ENCODE results near the gene CHST3. TPM values are rescaled to one million over a fixed set of nuclear protein-coding genes. Genes with fewer than 3 reads are reported as not detected.

The CHST3 gene
- total and polyA plus RNA-seq, 10 of the 15 experiments (the other 5 are each of a cell fraction or from before 2014, with no cell fraction given): 0.03 to 0.50 (median 0.05) TPM; not detected in 2

DNA sequence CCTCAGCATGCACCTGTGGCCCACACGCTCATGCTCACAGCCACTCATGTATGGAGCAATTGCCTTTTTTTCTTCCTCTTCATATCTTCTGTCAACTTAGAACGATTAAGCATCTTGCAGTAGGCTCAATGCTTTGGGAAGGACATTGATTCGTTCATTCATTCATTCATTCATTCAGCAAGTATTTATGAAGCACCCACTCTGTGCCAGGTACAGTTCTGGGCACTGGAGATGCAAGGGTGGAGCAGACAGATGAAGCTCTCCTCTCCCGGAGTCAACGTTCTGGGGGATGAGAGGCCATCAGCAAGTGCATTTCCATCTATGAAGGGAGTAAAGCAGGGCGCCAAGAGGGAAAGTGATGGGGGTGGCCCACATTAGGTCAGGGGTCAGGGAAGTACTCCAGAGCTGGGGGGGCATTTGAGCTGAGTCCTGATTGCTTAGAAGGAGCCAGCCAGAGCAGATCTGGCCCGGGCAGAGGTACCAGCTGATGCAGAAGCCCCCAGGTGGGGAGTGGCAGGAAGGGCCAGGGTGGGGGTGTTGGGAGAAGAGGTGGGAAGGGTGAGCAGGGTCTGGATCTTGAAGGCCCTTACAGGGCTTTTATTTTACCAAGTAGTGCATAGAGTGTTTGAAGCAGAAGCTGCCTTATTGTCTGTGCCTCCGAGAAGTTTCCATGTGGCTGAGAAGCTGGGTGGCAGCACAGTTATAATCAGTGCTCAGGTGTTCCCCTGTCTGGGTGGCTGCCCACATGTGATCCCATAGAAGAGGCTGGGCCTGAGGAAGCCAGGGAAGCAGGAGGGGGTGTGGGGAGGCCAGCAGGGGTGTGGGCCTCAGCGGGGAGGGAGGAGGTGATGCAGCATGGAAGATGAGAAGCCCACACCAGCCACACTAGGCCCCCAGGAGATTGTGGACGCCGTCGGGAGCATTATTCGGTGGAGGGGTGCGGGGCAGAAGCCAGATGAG is 36.2 kb downstream of the CHST3 start:
- Histone ChIP-seq H3K27me3 (replicated peaks in 1 of 2; ENCODE audit: control insufficient read depth in 2 of 2, insufficient read depth in 2 of 2, low read length in 1 of 2) (no peaks in the 10 kb centered on the region), H3K4me3 (no peak overlapping the region), H3K9me3 (replicated peaks; ENCODE audit: control insufficient read depth, insufficient read depth, low read length) (no peaks in the 10 kb centered on the region), H3K4me1 (ENCODE audit: control insufficient read depth, insufficient read depth, low read length) (no peaks in the 10 kb centered on the region), H3K36me3 (ENCODE audit: control insufficient read depth in 2 of 2, insufficient read depth in 2 of 2, low read length in 1 of 2) (no peaks in the 10 kb centered on the region), H2AFZ (ENCODE audit: control insufficient read depth, low read depth, low read length) (no peak overlapping the region), H3K79me2 (ENCODE audit: control insufficient read depth, insufficient read depth, low read length) (no peaks in the 10 kb centered on the region), H3K9ac (ENCODE audit: control insufficient read depth, insufficient read depth, low read length) (no peak overlapping the region), H3K4me2 (ENCODE audit: control insufficient read depth, insufficient read depth) (no peak overlapping the region), H4K20me1 (ENCODE audit: control insufficient read depth, insufficient read depth) (no peaks in the 10 kb centered on the region), H3K27ac (ENCODE audit: control insufficient read depth, insufficient read depth) (no peak overlapping the region)
- POLR2A ChIA-PET: interaction anchor here (1.0 kb wide), 1 partner anchor 16 kb away, joined by 3 read pairs; no protein-coding TSS in a partner anchor
- DNase-seq (ENCODE audit: low read depth, low spot score) (no peak), ATAC-seq (no peak), FAIRE-seq (no peak)
- RAD21 ChIA-PET (ENCODE audit: unreplicated experiment): no interaction called here
- CTCF ChIA-PET: interaction anchor here (0.6 to 1.4 kb wide), 3 partner anchors 17 to 48 kb away, joined by 3 to 4 read pairs (median 4); no protein-coding TSS in a partner anchor
- in situ Hi-C loops (cut with MboI): no loop called here
- WGBS (ENCODE audit: insufficient coverage, insufficient replicate concordance, low lambda C conversion rate, missing lambda C conversion rate): 48% methylated on average over 14 of the region's 14 CpGs
- TF ChIP-seq WRNIP1 (IDR thresholded peaks at IDR 0.05; ENCODE audit: borderline replicate concordance, low read depth, low read length) (no peak), ZNF24 (IDR thresholded peaks at IDR 0.05) (peak; percentile 58), HDGF (IDR thresholded peaks at IDR 0.05) (no peak), JUNB (IDR thresholded peaks at IDR 0.05) (no peak)
- TF ChIP-seq, protein P1, sequence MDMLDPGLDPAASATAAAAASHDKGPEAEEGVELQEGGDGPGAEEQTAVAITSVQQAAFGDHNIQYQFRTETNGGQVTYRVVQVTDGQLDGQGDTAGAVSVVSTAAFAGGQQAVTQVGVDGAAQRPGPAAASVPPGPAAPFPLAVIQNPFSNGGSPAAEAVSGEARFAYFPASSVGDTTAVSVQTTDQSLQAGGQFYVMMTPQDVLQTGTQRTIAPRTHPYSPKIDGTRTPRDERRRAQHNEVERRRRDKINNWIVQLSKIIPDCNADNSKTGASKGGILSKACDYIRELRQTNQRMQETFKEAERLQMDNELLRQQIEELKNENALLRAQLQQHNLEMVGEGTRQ (IDR thresholded peaks at IDR 0.05; ENCODE audit: borderline replicate concordance, low read depth, low read length): no peak
- intact Hi-C loops (cut with micrococcal nuclease; ENCODE audit: unreplicated experiment): no loop called here
- BruUV-seq (replicated peaks): no TSS peak
- SMC1A ChIA-PET (ENCODE audit: uncharacterized antibody, unreplicated experiment): interaction anchor here (0.9 to 1.4 kb wide), 2 partner anchors 45 to 47 kb away, joined by 3 read pairs; no protein-coding TSS in a partner anchor

Measured in GM12878 (cell line).